Measurements from ENCODE around the gene PYGM.

PYGM gene

DNA sequence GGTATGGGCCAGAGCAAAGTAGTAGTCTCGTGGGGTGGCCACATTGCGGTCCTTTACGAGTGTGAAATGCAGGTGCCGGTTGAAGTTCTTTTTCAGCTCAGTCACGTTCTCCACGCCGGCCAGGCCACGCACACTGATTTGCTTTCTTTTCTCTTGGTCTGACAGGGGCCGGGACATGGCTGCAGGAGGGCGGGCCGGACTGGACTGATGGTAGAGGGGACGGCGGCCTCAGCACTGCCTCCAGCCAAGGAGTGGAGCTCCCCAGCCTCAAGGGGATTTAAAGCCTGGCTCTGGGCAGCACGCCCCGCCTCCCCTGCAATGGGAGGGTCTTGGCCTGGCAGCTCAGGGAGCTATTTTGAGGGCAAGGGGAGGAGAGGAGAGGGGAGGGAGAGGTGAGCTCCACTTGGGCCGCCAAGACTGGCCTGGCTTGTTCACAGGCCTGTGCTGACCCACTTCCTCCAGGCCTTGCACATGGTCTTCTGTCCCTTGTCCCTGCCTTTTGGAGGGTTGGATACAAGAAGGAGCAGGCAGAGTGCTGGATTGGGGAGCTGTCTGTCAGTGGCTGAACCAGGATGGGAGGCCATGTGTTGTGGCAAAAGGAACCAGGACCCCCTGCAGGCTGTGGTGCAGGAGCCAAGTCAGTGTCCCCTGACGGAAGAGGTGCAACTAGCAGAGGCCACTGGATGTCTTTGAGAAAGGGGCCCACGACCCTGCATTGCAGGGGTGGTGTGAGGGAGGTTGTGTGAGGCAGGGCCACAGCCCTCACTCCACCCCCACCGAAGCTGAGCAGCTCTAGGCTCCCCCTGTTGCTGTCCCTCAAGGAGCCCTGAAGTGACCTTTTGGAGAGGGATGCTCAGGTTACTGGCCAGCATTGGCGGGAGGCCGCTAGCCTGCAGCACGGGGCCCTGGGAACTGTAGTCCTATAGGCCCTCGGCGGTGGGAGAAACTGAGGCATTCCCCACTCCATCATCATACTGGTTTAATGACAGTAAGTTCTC, at the start of gene PYGM:
Gene PYGM, minus strand, starts transcription at position 253 of the 998 bp plus-strand sequence. Its CDS starts 76 bp downstream, at position 177.
- peak within 1 kb of the TSS; percentile 21 to 91 (median 68) for H3K4me2 ChIP-seq
- peaks cover 25 to 39% (median 34%) of the 10 kb centered on the region in 11 experiments for H3K36me3 ChIP-seq
- peaks cover 55 to 85% (median 74%) of the 10 kb centered on the region in 10 experiments for H3K4me1 ChIP-seq
- H3K9me3 ChIP-seq (replicated peaks in 1 of 11) = no peaks in the 10 kb centered on the region
- peaks cover 44 to 59% (median 58%) of the 10 kb centered on the region in 11 experiments for H4K20me1 ChIP-seq
- H3K4me3 ChIP-seq = no peak within 1 kb of the TSS
- peak within 1 kb of the TSS in 8 of 11 experiments; percentile 23 to 75 (median 43); a peak in 16 of 22 replicates for H3K27ac ChIP-seq
- TF ChIP-seq Cebpa-rat (IDR thresholded peaks at IDR 0.05) = no peak
- peak within 1 kb of the TSS in 9 of 11 experiments; percentile 16 to 67 (median 42); a peak in 17 of 22 replicates for H3K9ac ChIP-seq
- H3K27me3 ChIP-seq = no peaks in the 10 kb centered on the region

DNA sequence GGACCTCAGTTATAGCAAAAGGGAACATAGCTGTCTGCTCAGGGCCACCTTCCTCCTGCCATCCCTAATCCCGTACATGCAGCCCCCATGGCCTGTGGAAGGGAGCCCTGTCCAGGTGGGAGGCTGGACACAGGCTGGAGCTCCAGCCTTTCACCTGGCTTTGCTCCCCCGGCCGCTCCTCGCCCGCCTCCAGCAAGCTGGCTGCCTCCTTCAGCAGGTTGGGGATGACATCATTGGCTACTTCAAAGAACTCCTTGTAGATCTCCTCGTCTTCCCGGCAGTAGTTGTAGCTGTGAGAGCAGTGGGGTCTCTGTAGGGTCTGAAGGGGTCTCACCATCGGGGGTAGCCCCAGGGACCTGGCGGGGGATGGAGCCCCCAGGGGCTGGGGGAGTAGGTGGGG, 45.7 kb upstream of the PYGM start:
- Histone ChIP-seq H3K36me3 (peaks cover 28 to 49% (median 43%) of the 10 kb centered on the region in 11 experiments), H3K4me3 (no peak overlapping the region), H3K9ac (peak overlapping the region in 2 of 11 experiments; percentile 23 to 24; a peak in 1 of 22 replicates), H4K20me1 (peaks cover 0 to 40% (median 0%) of the 10 kb centered on the region in 11 experiments; a peak in 6 of 22 replicates), H3K9me3 (replicated peaks in 1 of 11) (no peaks in the 10 kb centered on the region), H3K4me2 (no peak overlapping the region), H3K27ac (no peak overlapping the region), H3K4me1 (peaks cover 57 to 76% (median 70%) of the 10 kb centered on the region in 10 experiments), H3K27me3 (no peaks in the 10 kb centered on the region)
- TF ChIP-seq Cebpa-rat (IDR thresholded peaks at IDR 0.05) = no peak

DNA sequence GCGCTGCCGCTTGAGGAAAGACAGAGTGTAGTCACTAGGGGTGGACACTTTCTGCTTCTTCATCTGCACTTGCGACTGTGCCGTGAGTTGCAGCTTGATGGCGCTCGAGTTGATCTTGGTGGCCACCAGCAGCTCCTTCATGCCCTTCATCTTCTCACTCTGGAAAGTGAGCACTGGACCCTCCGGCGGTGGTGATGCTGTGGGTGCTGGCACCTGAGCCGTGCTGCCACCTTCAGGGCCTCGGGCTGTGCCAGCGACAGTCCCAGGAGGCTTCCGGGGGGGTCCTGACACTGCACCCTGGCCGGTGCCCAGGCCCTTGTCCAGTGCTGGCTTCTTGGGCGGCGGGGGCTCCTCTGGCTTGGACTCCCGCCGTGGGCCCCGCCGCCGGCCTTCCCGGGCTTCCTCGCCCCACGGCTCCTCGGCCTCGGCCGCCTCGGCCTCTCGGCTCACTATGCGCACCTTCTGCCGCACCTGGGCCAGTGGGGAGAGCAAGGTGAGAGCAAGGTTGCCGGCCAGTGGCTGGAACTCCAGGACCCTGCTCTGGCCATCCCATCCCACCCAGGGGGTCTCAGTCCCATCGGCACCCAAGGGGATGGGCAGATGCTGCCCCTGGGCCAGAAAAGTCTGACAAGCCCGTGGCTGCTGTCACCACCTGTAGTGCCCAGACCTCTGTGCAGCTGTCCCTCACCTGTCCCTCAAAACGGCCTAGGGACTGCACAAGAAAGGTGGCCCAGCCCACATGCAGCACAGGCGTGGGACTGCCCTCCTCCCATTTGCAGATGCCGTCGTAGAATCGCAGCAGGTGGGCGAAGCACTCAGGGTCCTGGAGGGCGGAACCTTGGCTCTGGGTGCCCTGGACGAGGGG, 44.8 kb upstream of the PYGM start:
- Histone ChIP-seq H4K20me1 (peaks cover 0 to 40% (median 0%) of the 10 kb centered on the region in 11 experiments; a peak in 6 of 22 replicates), H3K9me3 (replicated peaks in 1 of 11) (no peaks in the 10 kb centered on the region), H3K36me3 (peaks cover 28 to 57% (median 43%) of the 10 kb centered on the region in 11 experiments), H3K4me3 (peak overlapping the region in 8 of 10 experiments; percentile 68 to 79 (median 73); a peak in 12 of 20 replicates), H3K4me2 (peak overlapping the region; percentile 86 to 100 (median 97)), H3K27me3 (no peaks in the 10 kb centered on the region), H3K9ac (peak overlapping the region in 10 of 11 experiments; percentile 73 to 81 (median 77); a peak in 15 of 22 replicates), H3K4me1 (peaks cover 64 to 82% (median 76%) of the 10 kb centered on the region in 10 experiments), H3K27ac (peak overlapping the region in 7 of 11 experiments; percentile 52 to 86 (median 72); a peak in 6 of 22 replicates)
- TF ChIP-seq Cebpa-rat (IDR thresholded peaks at IDR 0.05) = no peak

DNA sequence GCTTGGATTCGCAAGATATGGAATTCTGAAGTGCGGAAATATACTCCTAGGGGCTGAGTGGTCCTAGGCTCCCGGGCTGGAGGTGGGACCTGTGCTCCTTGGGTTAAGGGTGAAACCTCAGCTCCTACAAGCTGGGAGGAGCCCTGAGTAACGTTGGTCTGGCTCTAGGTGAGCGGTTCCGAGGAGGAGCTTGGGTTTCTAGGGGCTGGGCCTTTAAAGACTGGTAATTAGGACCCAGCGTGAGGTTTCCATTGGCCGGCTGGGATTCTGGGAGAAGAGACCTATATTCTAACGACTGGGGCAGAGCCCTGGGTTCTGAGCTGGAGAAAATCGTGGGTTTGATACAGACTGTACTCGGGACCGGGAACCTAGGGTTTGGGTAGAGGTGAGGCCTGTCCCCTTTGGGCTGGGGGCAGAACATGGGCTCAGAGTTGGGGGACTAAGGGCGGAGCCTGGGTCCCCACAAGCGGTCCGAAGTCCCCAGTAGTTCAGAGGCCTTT, 44.1 kb upstream of the PYGM start:
- Histone ChIP-seq H3K9ac (peak overlapping the region; percentile 73 to 81 (median 77); a peak in 21 of 22 replicates), H4K20me1 (peaks cover 0 to 40% (median 0%) of the 10 kb centered on the region in 11 experiments; a peak in 6 of 22 replicates), H3K4me1 (peaks cover 63 to 82% (median 76%) of the 10 kb centered on the region in 10 experiments), H3K36me3 (peaks cover 28 to 64% (median 44%) of the 10 kb centered on the region in 11 experiments), H3K4me2 (peak overlapping the region; percentile 86 to 100 (median 97)), H3K27ac (peak overlapping the region in 10 of 11 experiments; percentile 50 to 86 (median 72); a peak in 19 of 22 replicates), H3K4me3 (peak overlapping the region; percentile 68 to 79 (median 72)), H3K27me3 (no peaks in the 10 kb centered on the region), H3K9me3 (replicated peaks in 1 of 11) (no peaks in the 10 kb centered on the region)
- TF ChIP-seq Cebpa-rat (IDR thresholded peaks at IDR 0.05) = no peak

- Histone ChIP-seq H4K20me1 (peaks cover 0 to 36% (median 0%) of the 10 kb centered on the region in 11 experiments; a peak in 6 of 22 replicates), H3K4me3 (peak within 1 kb of the TSS; percentile 68 to 79 (median 72)), H3K4me2 (peak within 1 kb of the TSS; percentile 89 to 100 (median 97)), H3K36me3 (peaks cover 28 to 69% (median 44%) of the 10 kb centered on the region in 11 experiments), H3K4me1 (peaks cover 59 to 81% (median 76%) of the 10 kb centered on the region in 10 experiments), H3K27me3 (no peaks in the 10 kb centered on the region), H3K9ac (peak within 1 kb of the TSS; percentile 73 to 83 (median 79)), H3K27ac (peak within 1 kb of the TSS; percentile 60 to 88 (median 83)), H3K9me3 (replicated peaks in 1 of 11) (no peaks in the 10 kb centered on the region)
- no peak for TF ChIP-seq Cebpa-rat (IDR thresholded peaks at IDR 0.05)
Observed at GRCh38 chr11:64803158-64803845, 43.5 kb upstream of the PYGM start, which contains the start of gene MAP4K2. MAP4K2 (minus strand) TSS chr11:64803214; CDS start chr11:64803149, 65 bp downstream.

DNA sequence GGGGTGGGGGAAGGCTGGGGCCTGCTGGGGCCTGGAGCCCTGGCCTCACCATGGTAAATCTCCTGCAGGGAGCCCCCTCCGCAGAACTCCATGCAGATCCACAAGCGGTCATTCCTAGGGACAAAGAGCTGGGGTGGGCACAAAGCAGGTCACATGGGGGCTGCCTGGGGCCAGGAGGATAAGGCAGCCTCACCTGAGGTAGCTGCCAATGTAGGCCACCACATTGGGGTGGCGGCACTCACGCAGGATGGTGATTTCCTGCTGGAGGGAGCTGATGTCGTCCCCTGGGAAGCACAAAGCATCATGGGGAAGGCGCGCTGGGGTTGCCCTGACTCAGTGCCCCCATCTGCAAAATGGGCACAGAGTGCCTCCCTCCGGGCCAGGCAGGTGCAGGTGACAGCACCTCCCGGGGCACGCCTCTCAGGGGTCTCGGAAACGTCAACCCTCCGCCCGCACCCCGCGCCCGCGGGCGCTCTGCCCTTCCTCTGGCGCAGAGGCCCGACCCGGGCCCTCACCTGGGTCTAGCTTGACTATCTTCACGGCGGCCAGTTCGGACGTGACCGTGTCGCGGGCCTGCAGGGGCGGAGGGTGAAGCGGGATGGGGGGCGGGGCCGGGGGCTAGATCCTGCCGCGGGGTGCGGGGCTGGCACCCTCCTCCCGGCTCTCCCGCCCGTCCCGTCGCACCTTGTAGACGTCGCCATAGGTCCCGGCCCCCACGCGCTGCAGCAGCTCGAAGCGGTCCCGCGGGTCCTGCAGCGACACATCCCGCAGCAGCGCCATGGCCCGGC, 42.8 kb upstream of the PYGM start:
- H3K4me1 ChIP-seq = peaks cover 51 to 78% (median 76%) of the 10 kb centered on the region in 10 experiments

More for the DNA sequence above, 42.8 kb upstream of the PYGM start:
- Histone ChIP-seq H3K36me3 (peaks cover 30 to 69% (median 37%) of the 10 kb centered on the region in 11 experiments), H3K27me3 (no peaks in the 10 kb centered on the region), H4K20me1 (peaks cover 0 to 29% (median 0%) of the 10 kb centered on the region in 11 experiments; a peak in 5 of 22 replicates), H3K9ac (peak overlapping the region; percentile 73 to 83 (median 79)), H3K9me3 (replicated peaks in 1 of 11) (no peaks in the 10 kb centered on the region), H3K4me2 (peak overlapping the region; percentile 89 to 100 (median 97)), H3K27ac (peak overlapping the region; percentile 60 to 88 (median 83); a peak in 21 of 22 replicates), H3K4me3 (peak overlapping the region; percentile 68 to 79 (median 72))
- TF ChIP-seq Cebpa-rat (IDR thresholded peaks at IDR 0.05) = no peak
